ENCODE measurements around the gene SOBP. TPM values are rescaled to one million over a fixed set of nuclear protein-coding genes. Genes with fewer than 3 reads are reported as not detected.

Gene SOBP
- total RNA-seq, 1 donor from 2014 or later = 1.2 TPM

DNA sequence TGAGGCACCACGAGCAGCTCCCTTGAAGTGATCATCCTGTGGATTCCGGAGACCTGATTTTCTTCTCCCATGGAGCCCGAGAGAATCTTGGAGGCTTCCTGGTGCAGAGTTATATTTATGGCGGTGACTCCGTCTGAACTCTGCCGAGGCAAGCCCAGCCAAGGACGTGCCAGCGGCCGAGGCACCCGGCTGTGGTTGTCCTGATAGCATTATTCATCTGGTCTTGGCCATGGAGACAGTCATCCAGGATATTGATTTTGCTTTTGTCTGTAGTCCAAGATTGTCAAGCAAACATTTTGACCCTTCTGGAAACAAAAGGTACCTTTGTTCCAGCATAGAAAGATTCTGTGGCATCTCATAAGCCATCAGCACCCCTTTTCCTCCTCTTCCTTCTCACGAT, 170.9 kb downstream of the SOBP start:
- Histone ChIP-seq H3K36me3 (ENCODE audit: control insufficient read depth, insufficient read depth, low read length) (no peaks in the 10 kb centered on the region), H3K27me3 (ENCODE audit: control insufficient read depth, insufficient read depth, low read length) (peaks cover 2% of the 10 kb centered on the region), H3K4me3 (ENCODE audit: low read depth, low read length) (no peak overlapping the region)
- DNase-seq (ENCODE audit: low read depth) = no peak
- TF ChIP-seq CTCF (IDR thresholded peaks at IDR 0.05; ENCODE audit: insufficient read depth, low read length, poor library complexity, severe bottlenecking) = no peak

GRCh38 chr6:107661291-107661690, 171.4 kb downstream of the SOBP start:
- H3K27me3 ChIP-seq (ENCODE audit: control insufficient read depth, insufficient read depth, low read length) = peaks cover 2% of the 10 kb centered on the region
- no peak for TF ChIP-seq CTCF (IDR thresholded peaks at IDR 0.05; ENCODE audit: insufficient read depth, low read length, poor library complexity, severe bottlenecking)
- no peak for DNase-seq (ENCODE audit: low read depth)
- no peak overlapping the region for H3K4me3 ChIP-seq (ENCODE audit: low read depth, low read length)
- no peaks in the 10 kb centered on the region for H3K36me3 ChIP-seq (ENCODE audit: control insufficient read depth, insufficient read depth, low read length)

GRCh38 chr6:107662333-107662732, 172.4 kb downstream of the SOBP start:
- DNase-seq (ENCODE audit: low read depth) = no peak
- TF ChIP-seq CTCF (IDR thresholded peaks at IDR 0.05; ENCODE audit: insufficient read depth, low read length, poor library complexity, severe bottlenecking) = no peak
- no peaks in the 10 kb centered on the region for H3K36me3 ChIP-seq (ENCODE audit: control insufficient read depth, insufficient read depth, low read length)

DNA sequence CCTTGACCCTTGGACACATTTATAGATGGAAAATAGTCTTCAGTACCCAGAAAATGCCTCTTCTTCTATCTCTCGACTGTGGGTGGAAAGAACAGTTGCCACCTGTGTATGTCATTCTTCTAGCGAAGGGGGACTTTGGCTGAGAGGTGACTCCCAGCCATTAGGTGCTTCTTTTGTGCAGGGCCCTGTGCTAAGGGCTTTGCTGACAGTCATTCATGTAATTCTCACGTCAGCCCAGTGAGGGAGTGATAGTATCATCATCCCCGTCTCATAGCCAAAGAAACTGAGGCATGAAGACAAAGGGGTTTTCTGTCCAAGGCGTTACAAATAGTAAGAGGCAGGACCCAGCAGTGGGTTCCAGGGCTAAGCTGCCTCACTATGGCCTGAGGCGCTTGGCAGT, 173.4 kb downstream of the SOBP start:
- DNase-seq (ENCODE audit: low read depth) = no peak
- H3K36me3 ChIP-seq (ENCODE audit: control insufficient read depth, insufficient read depth, low read length) = no peaks in the 10 kb centered on the region
- no peak overlapping the region for H3K4me3 ChIP-seq (ENCODE audit: low read depth, low read length)
- peaks cover 2% of the 10 kb centered on the region for H3K27me3 ChIP-seq (ENCODE audit: control insufficient read depth, insufficient read depth, low read length)
- TF ChIP-seq CTCF (IDR thresholded peaks at IDR 0.05; ENCODE audit: insufficient read depth, low read length, poor library complexity, severe bottlenecking) = no peak

More at GRCh38 chr6:107662333-107662732, 172.4 kb downstream of the SOBP start:
- Histone ChIP-seq H3K4me3 (ENCODE audit: low read depth, low read length) (no peak overlapping the region), H3K27me3 (ENCODE audit: control insufficient read depth, insufficient read depth, low read length) (peaks cover 2% of the 10 kb centered on the region)

DNA sequence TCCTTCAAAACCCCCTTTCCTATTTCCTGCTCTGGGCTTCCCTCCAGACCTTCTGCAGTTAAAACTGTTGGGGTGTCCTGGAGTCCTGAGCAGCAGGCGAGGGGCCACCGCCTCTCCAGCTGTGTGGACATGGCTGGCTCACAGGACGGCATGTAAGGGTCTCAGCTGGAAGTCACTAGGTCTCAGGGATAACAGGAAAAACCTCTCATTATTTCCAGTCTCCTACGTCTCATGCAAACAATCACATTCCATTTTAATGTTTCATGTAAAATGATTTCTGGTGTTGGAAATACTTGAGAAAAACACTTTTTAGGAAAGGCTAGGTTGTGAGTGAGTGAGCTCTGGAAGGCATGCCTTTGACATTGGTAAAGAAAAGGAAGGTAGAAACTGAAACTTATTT, 175.5 kb downstream of the SOBP start:
- Histone ChIP-seq H3K4me3 (ENCODE audit: low read depth, low read length) (no peak overlapping the region), H3K36me3 (ENCODE audit: control insufficient read depth, insufficient read depth, low read length) (no peaks in the 10 kb centered on the region), H3K27me3 (ENCODE audit: control insufficient read depth, insufficient read depth, low read length) (peaks cover 2% of the 10 kb centered on the region)
- no peak for DNase-seq (ENCODE audit: low read depth)
- TF ChIP-seq CTCF (IDR thresholded peaks at IDR 0.05; ENCODE audit: insufficient read depth, low read length, poor library complexity, severe bottlenecking) = no peak

All from kidney epithelial cell (primary cell).